ENCODE measurements around the gene HMGN3. TPM values are rescaled to one million over a fixed set of nuclear protein-coding genes. Genes with fewer than 3 reads are reported as not detected.

The HMGN3 gene
- total and polyA plus RNA-seq, 2 experiments from 2014 or later = 129 to 266 TPM

GRCh38 chr6:79173378-79173777 lies 61.1 kb downstream of the HMGN3 start:
- Histone ChIP-seq H3K9me3 (ENCODE audit: low read depth) (no peaks in the 10 kb centered on the region), H3K79me2 (no peaks in the 10 kb centered on the region), H3K4me1 (ENCODE audit: insufficient read depth) (no peaks in the 10 kb centered on the region), H4K20me1 (ENCODE audit: insufficient read depth, poor library complexity, severe bottlenecking) (no peaks in the 10 kb centered on the region), H3K36me3 (replicated peaks; ENCODE audit: insufficient read depth, low read depth) (no peaks in the 10 kb centered on the region), H3K27me3 (no peaks in the 10 kb centered on the region), H3K27ac (no peak overlapping the region), H3K4me3 (no peak overlapping the region), H2AFZ (no peak overlapping the region), H3K4me2 (no peak overlapping the region), H3K9me2 (replicated peaks; ENCODE audit: insufficient read depth) (no peaks in the 10 kb centered on the region)
- no peak for DNase-seq (ENCODE audit: low spot score)
- TF ChIP-seq CTCF (IDR thresholded peaks at IDR 0.05; ENCODE audit: poor library complexity) (no peak), EZH2 (IDR thresholded peaks at IDR 0.05; ENCODE audit: borderline replicate concordance) (no peak)

- Histone ChIP-seq H3K27ac (no peak overlapping the region), H4K20me1 (ENCODE audit: insufficient read depth, poor library complexity, severe bottlenecking) (no peaks in the 10 kb centered on the region), H3K9me2 (replicated peaks; ENCODE audit: insufficient read depth) (no peaks in the 10 kb centered on the region), H3K36me3 (replicated peaks; ENCODE audit: insufficient read depth, low read depth) (no peaks in the 10 kb centered on the region), H3K9me3 (ENCODE audit: low read depth) (no peaks in the 10 kb centered on the region), H3K27me3 (no peaks in the 10 kb centered on the region), H3K4me2 (peak overlapping the region; percentile 14), H3K4me3 (no peak overlapping the region), H3K79me2 (no peaks in the 10 kb centered on the region), H3K4me1 (ENCODE audit: insufficient read depth) (peaks cover 2% of the 10 kb centered on the region), H2AFZ (no peak overlapping the region)
- 60% methylated on average over 3 of the region's 3 CpGs for WGBS (ENCODE audit: low lambda C conversion rate, missing lambda C conversion rate)
- DNase-seq (ENCODE audit: low spot score) = no peak
- TF ChIP-seq EZH2 (IDR thresholded peaks at IDR 0.05; ENCODE audit: borderline replicate concordance) (no peak), CTCF (IDR thresholded peaks at IDR 0.05; ENCODE audit: poor library complexity) (no peak), EZH2phosphoT487 (IDR thresholded peaks at IDR 0.05; ENCODE audit: low read depth, severe bottlenecking, unreplicated experiment) (no peak)
Measured at GRCh38 chr6:79170959-79171358, 63.5 kb downstream of the HMGN3 start.

GRCh38 chr6:79170431-79170830 lies 64.1 kb downstream of the HMGN3 start:
- Histone ChIP-seq H3K4me2 (no peak overlapping the region), H3K4me3 (no peak overlapping the region)
- 89% methylated on average over 5 of the region's 5 CpGs for WGBS (ENCODE audit: low lambda C conversion rate, missing lambda C conversion rate)

More at GRCh38 chr6:79170431-79170830, 64.1 kb downstream of the HMGN3 start:
- no peaks in the 10 kb centered on the region for H3K9me3 ChIP-seq (ENCODE audit: low read depth)
- no peaks in the 10 kb centered on the region for H3K9me2 ChIP-seq (replicated peaks; ENCODE audit: insufficient read depth)
- no peak overlapping the region for H3K27ac ChIP-seq
- TF ChIP-seq CTCF (IDR thresholded peaks at IDR 0.05; ENCODE audit: poor library complexity) (no peak), EZH2phosphoT487 (IDR thresholded peaks at IDR 0.05; ENCODE audit: low read depth, severe bottlenecking, unreplicated experiment) (no peak), EZH2 (IDR thresholded peaks at IDR 0.05; ENCODE audit: borderline replicate concordance) (no peak)
- no peaks in the 10 kb centered on the region for H3K27me3 ChIP-seq
- no peaks in the 10 kb centered on the region for H3K79me2 ChIP-seq
- no peak for DNase-seq (ENCODE audit: low spot score)
- no peaks in the 10 kb centered on the region for H4K20me1 ChIP-seq (ENCODE audit: insufficient read depth, poor library complexity, severe bottlenecking)
- no peak overlapping the region for H2AFZ ChIP-seq
- H3K4me1 ChIP-seq (ENCODE audit: insufficient read depth) = peaks cover 2% of the 10 kb centered on the region
- no peaks in the 10 kb centered on the region for H3K36me3 ChIP-seq (replicated peaks; ENCODE audit: insufficient read depth, low read depth)
